Heart left ventricle (tissue), 16 donors: ENCODE measurements around the gene MPRIP. TPM values are rescaled to one million over a fixed set of nuclear protein-coding genes. Genes with fewer than 3 reads are reported as not detected.

Source experiments
- ATAC-seq, 4 donors: fragments of 200-7000 bp; cut with Tn5 transposase; one replicate each; pipeline ENCODE4 v1.9.1; 2020 to 2022; ENCODE audit warnings: moderate library complexity in 4 of 4, mild to moderate bottlenecking in 3 of 4, moderate number of reproducible peaks in 1 of 4
- DNase-seq, 5 donors: peaks; one replicate each; pipeline ENCODE4 v3.0.0-alpha.2; 2020
- H3K27ac ChIP-seq, 12 donors: fragments of 200-600 bp; sonication (generic) in 4 of 12; one replicate each; pipeline versions ENCODE4 v1.5.0 to v1.8.0; 2016 to 2022; ENCODE audit warnings: mild to moderate bottlenecking in 2 of 12
- H3K27me3 ChIP-seq, 9 donors: fragments of 200-600 bp; sonication (generic) in 2 of 9; one replicate each; pipeline versions ENCODE4 v1.5.1 to v1.8.0; 2016 to 2022; ENCODE audit warnings: mild to moderate bottlenecking in 3 of 9
- H3K36me3 ChIP-seq, 9 donors: fragments of 200-600 bp; sonication (generic) in 2 of 9; one replicate each; pipeline versions ENCODE4 v1.5.0 to v1.8.0; 2018 to 2022; ENCODE audit warnings: mild to moderate bottlenecking in 2 of 9
- H3K4me1 ChIP-seq, 12 donors: fragments of 200-600 bp; sonication (generic) in 4 of 12; one replicate each; pipeline versions ENCODE4 v1.5.0 to v1.8.0; 2016 to 2022; ENCODE audit warnings: mild to moderate bottlenecking in 3 of 12
- H3K4me3 ChIP-seq, 12 donors: fragments of 200-600 bp; sonication (generic) in 4 of 12; one replicate each; pipeline versions ENCODE4 v1.5.0 to v1.8.0; 2017 to 2022; ENCODE audit warnings: mild to moderate bottlenecking in 9 of 12, moderate library complexity in 4 of 12
- H3K9me3 ChIP-seq, 12 donors: fragments of 200-600 bp; sonication (generic) in 4 of 12; one replicate each; pipeline versions ENCODE4 v1.5.0 to v1.8.0; 2016 to 2022; ENCODE audit warnings: mild to moderate bottlenecking in 1 of 12
- CTCF ChIP-seq, 12 donors: fragments of 200-600 bp; sonication (generic) in 4 of 12; IDR thresholded peaks; one replicate each; pipeline versions ENCODE4 v1.5.0 to v1.8.0; 2018 to 2022; ENCODE audit warnings: antibody characterized with exemption in 12 of 12, mild to moderate bottlenecking in 5 of 12
- POLR2A ChIP-seq, 2 donors: fragments of 450-650 bp; IDR thresholded peaks; one replicate each; pipeline ENCODE4 v1.6.1; 2017; ENCODE audit warnings: antibody characterized with exemption in 2 of 2, mild to moderate bottlenecking in 2 of 2, moderate library complexity in 2 of 2
- WGBS, 4 donors: extraction: QIAGEN DNeasy Blood & Tissue Kit in 2 of 4; methylation state at CpG; one replicate each; pipeline versions ENCODE4 v1.1.5 to v1.1.7; 2013 to 2018; 5-methylcytosine and 5-hydroxymethylcytosine counted together
- intact Hi-C, 10 donors: fragments of 100-400 bp; cut with DNase I; formaldehyde crosslinking; loops; one replicate each; pipeline versions ENCODE4 v1.11.1 to v1.14.2; 2022
- polyA plus RNA-seq, 2 donors: library from polyadenylated mRNA; stranded (reverse); fragments of 200-250 nt; gene quantifications; one replicate each; pipeline ENCODE4 v1.2.3, GENCODE V29; 2013
- total RNA-seq, 9 donors: library from RNA; depleted of rRNA in 2 of 9; stranded (reverse); fragments of >200 nt in 2 of 9; fragmentation: NEBNext Ultra II Directional in 3 of 9; extraction: Animal tissue kit (Norgen Biotek cat#: 25700) in 3 of 9; gene quantifications; one replicate each; pipeline versions ENCODE4 v1.1.0 to v1.2.4, GENCODE V29; 2016 to 2023
- donor health status: ischemic (EF 13 %, LVEDD 7.1; RV severe dilation, severe dysfunction).
- donor health status: healthy with polysubstance abuse.
- donor health status: DM: no; HTN: yes; CAD: no.
- donor health status: DM: no; HTN: no; CAD: no.
- donor health status: ischemic (EF 25% LVEDD 6.9; RV normal size, moderate dysfunction).
- donor health status: ischemic (EF 25% LVEDD 5.7; RV mildly dilated, moderate dysfunction).
- donor health status: healthy.
- donor health status: DM: yes; HTN: yes; CAD: no.
- donor health status: ischemic (EF 35%, LVEDD 5.7; RV mildly dilated, moderate dysfunction).
- donor health status: nonischemic (EF 11% LVEDD 7.7; RV severe dilation, severe dysfunction).
- donor health status: DM: yes; HTN: yes; CAD: no.
- donor health status: PGD.
- donor health status: ischemic (EF 29% LVEDD 5.4; RV normal size, mild dysfunction).
- donor health status: nonischemic (EF 23%, LVEDD 6.1; RV moderate dilation, normal function).

MPRIP gene
- total and polyA plus RNA-seq, 11 donors = 131 to 686 (median 343) TPM

GRCh38 chr17:17108451-17109049 is 66.3 kb downstream of the MPRIP start:
- Histone ChIP-seq H3K9me3 (no peaks in the 10 kb centered on the region), H3K27ac (peak overlapping the region in 11 of 12 donors; percentile 56 to 83 (median 69)), H3K36me3 (no peaks in the 10 kb centered on the region), H3K4me1 (peaks cover 30 to 100% (median 90%) of the 10 kb centered on the region in 12 donors), H3K27me3 (no peaks in the 10 kb centered on the region), H3K4me3 (no peak overlapping the region)
- TF ChIP-seq POLR2A (IDR thresholded peaks at IDR 0.05) = no peak
- no peak for TF ChIP-seq CTCF (IDR thresholded peaks at IDR 0.05)
- DNase-seq (no peak), ATAC-seq (peak in 2 of 4 donors; percentile 21 to 27)
- whole genome bisulfite sequencing, 4 donors = 70 to 74% (median 72%) methylated on average over 8 of the region's 8 CpGs
- intact Hi-C loops = loop anchor here in 4 of 10 donors (5.0 to 10.0 kb wide), 2 partner anchors 61 to 104 kb away; no protein-coding TSS in a partner anchor

DNA sequence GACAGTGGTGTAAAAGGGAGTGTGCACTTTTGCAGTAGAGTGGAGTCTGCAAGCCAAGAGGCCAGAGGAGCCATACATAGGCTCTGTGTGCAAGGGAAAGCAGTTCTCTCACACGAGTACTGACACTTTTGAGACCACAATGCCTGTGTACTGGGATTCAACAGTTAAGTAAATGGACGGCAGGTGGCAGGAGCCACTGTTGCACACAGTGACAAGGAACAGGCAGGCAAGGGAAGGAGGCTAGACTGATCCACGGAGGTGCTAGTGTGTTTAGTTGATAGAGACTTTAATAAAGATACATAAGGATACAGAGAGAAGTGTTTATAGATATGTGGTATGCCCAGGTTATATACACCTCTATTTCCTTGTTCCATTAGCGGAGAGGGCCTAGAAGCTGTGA is 67.0 kb downstream of the MPRIP start:
- intact Hi-C loops = loop anchor here in 4 of 10 donors (5.0 to 10.0 kb wide), 2 partner anchors 62 to 104 kb away; no protein-coding TSS in a partner anchor
- peak in 1 of 4 donors; percentile 9 for ATAC-seq
- no peaks in the 10 kb centered on the region for H3K9me3 ChIP-seq

DNA sequence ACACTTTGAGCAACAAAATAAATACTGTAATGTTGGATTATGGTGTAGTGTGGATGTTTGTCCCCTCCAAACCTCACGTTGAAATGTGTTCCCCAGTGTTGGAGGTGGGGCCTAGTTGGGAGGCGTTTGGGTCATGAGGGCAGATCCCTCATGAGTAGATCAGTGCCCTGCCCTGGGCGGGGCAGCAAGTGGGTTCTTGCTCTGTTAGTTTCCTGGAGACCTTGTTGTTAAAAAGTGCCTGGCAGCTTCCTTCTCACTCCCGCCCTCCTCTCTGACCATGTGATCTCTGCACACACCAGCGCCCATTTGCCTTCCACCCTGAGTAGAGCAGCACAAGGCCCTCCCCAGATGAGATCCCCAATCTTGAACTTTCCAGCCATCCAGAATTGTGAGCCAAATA is 67.7 kb downstream of the MPRIP start:
- 41 to 65% (median 53%) methylated on average over 5 of the region's 5 CpGs for WGBS, 4 donors
- no peaks in the 10 kb centered on the region for H3K27me3 ChIP-seq
- H3K4me3 ChIP-seq = no peak overlapping the region
- no peaks in the 10 kb centered on the region for H3K36me3 ChIP-seq
- H3K9me3 ChIP-seq = no peaks in the 10 kb centered on the region
- intact Hi-C loops = loop anchor here in 5 of 10 donors (5.0 to 10.0 kb wide), 3 partner anchors 55 to 105 kb away; no protein-coding TSS in a partner anchor
- peak overlapping the region in 4 of 12 donors; percentile 4 to 83 (median 56) for H3K27ac ChIP-seq
- TF ChIP-seq CTCF (IDR thresholded peaks at IDR 0.05) (no peak), POLR2A (IDR thresholded peaks at IDR 0.05) (no peak)
- peak in 2 of 4 donors; percentile 9 to 14 for ATAC-seq
- H3K4me1 ChIP-seq = peaks cover 26 to 100% (median 88%) of the 10 kb centered on the region in 12 donors
- no peak for DNase-seq

More for the DNA sequence above, 67.0 kb downstream of the MPRIP start:
- TF ChIP-seq POLR2A (IDR thresholded peaks at IDR 0.05) (no peak), CTCF (IDR thresholded peaks at IDR 0.05) (peak in 8 of 12 donors; percentile 7 to 34 (median 15))
- DNase-seq = no peak
- no peak overlapping the region for H3K4me3 ChIP-seq
- H3K4me1 ChIP-seq = peaks cover 30 to 100% (median 88%) of the 10 kb centered on the region in 12 donors
- peak overlapping the region in 9 of 12 donors; percentile 39 to 83 (median 63) for H3K27ac ChIP-seq
- H3K36me3 ChIP-seq = no peaks in the 10 kb centered on the region
- WGBS, 4 donors = 51 to 66% (median 56%) methylated on average over 4 of the region's 4 CpGs
- H3K27me3 ChIP-seq = no peaks in the 10 kb centered on the region

DNA sequence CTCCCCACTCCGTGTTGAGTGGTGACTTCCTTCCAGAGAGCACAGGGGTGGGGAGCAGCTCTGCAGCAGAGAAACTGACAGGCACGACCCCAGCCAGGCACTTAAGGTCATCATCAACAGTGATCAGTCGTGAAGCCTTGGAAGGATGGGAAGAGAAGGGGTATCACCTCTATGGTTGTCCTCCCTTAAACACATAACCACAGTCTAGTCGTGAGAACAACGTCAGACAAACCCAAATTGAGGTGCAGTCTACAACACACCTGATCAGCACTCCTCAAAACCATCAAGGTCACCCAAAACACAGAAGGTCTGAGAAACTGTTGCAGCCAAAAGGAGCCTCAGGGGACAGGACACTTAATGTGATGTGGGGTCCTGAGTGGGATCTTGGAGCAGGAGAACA is 68.3 kb downstream of the MPRIP start:
- Histone ChIP-seq H3K27me3 (no peaks in the 10 kb centered on the region), H3K4me1 (peaks cover 26 to 100% (median 92%) of the 10 kb centered on the region in 12 donors), H3K27ac (peak overlapping the region in 3 of 12 donors; percentile 15 to 80 (median 37)), H3K9me3 (no peaks in the 10 kb centered on the region), H3K36me3 (no peaks in the 10 kb centered on the region), H3K4me3 (no peak overlapping the region)
- no peak for DNase-seq
- no peak for ATAC-seq
- 50 to 61% (median 56%) methylated on average over 5 of the region's 5 CpGs for WGBS, 4 donors
- TF ChIP-seq POLR2A (IDR thresholded peaks at IDR 0.05) = no peak
- no peak for TF ChIP-seq CTCF (IDR thresholded peaks at IDR 0.05)
- intact Hi-C loops = loop anchor here in 1 of 10 donors (10.0 kb wide), 1 partner anchor 56 kb away; no protein-coding TSS in a partner anchor
